Chondrocyte (in vitro differentiated cells): ENCODE results near the gene OSTF1. TPM values are rescaled to one million over a fixed set of nuclear protein-coding genes. Genes with fewer than 3 reads are reported as not detected.

Experiments used
- DNase-seq: peaks from one replicate; pipeline ENCODE4 v3.0.0; 2021; ENCODE audit warnings: mixed read lengths, low spot score
- H3K27ac Mint-ChIP-seq: one replicate; pipeline ENCODE4 v1.8.0; 2021; ENCODE audit warnings: mild to moderate bottlenecking, moderate library complexity, mixed read lengths; ENCODE audit not compliant: unreplicated experiment
- H3K27me3 Mint-ChIP-seq: 2 replicates; pipeline ENCODE4 v1.8.0; 2021; ENCODE audit warnings: low read depth, mixed read lengths
- H3K36me3 Mint-ChIP-seq: 2 replicates; pipeline ENCODE4 v1.8.0; 2021; ENCODE audit warnings: low read depth, mixed read lengths
- H3K4me1 Mint-ChIP-seq: 2 replicates; pipeline ENCODE4 v1.8.0; 2021; ENCODE audit warnings: low read depth, mild to moderate bottlenecking, mixed read lengths
- H3K4me3 Mint-ChIP-seq: one replicate; pipeline ENCODE4 v1.8.0; 2021; ENCODE audit warnings: mild to moderate bottlenecking, moderate library complexity, mixed read lengths; ENCODE audit not compliant: unreplicated experiment
- H3K9me3 Mint-ChIP-seq: 2 replicates; pipeline ENCODE4 v1.8.0; 2021; ENCODE audit warnings: low read depth, mixed read lengths
- CTCF ChIP-seq: fragments of 200-600 bp; sonication (generic); IDR thresholded peaks from 2 replicates; pipeline ENCODE4 v1.5.0; 2021; ENCODE audit warnings: antibody characterized with exemption, mild to moderate bottlenecking, moderate library complexity
- total RNA-seq: library from RNA; stranded (reverse); gene quantifications from 3 replicates; pipeline ENCODE4 v1.2.1, GENCODE V29; 2021

OSTF1 gene
- total RNA-seq, 1 donor from 2014 or later: 30.8 TPM

GRCh38 chr9:75071530-75072122, 16.7 kb upstream of the OSTF1 start:
- Mint-ChIP-seq H3K4me3 (no peak overlapping the region), H3K27me3 (no peaks in the 10 kb centered on the region), H3K4me1 (no peaks in the 10 kb centered on the region), H3K27ac (no peak overlapping the region), H3K9me3 (no peaks in the 10 kb centered on the region), H3K36me3 (peaks cover 6% of the 10 kb centered on the region)
- TF ChIP-seq CTCF: no peak
- DNase-seq: no peak

GRCh38 chr9:75072895-75073294, 15.4 kb upstream of the OSTF1 start:
- Mint-ChIP-seq H3K36me3 (peaks cover 4% of the 10 kb centered on the region), H3K27me3 (no peaks in the 10 kb centered on the region), H3K4me3 (no peak overlapping the region), H3K4me1 (peaks cover 2% of the 10 kb centered on the region), H3K9me3 (no peaks in the 10 kb centered on the region), H3K27ac (no peak overlapping the region)
- no peak for DNase-seq
- no peak for TF ChIP-seq CTCF

- no peak for DNase-seq
- peaks cover 3% of the 10 kb centered on the region for H3K36me3 Mint-ChIP-seq
- peaks cover 16% of the 10 kb centered on the region for H3K4me1 Mint-ChIP-seq
- H3K9me3 Mint-ChIP-seq: no peaks in the 10 kb centered on the region
- H3K27me3 Mint-ChIP-seq: no peaks in the 10 kb centered on the region
- TF ChIP-seq CTCF: no peak
- no peak overlapping the region for H3K27ac Mint-ChIP-seq
- no peak overlapping the region for H3K4me3 Mint-ChIP-seq
Measured at GRCh38 chr9:75081632-75082031, 6.7 kb upstream of the OSTF1 start.

GRCh38 chr9:75083188-75083970, 4.9 kb upstream of the OSTF1 start:
- peaks cover 21% of the 10 kb centered on the region for H3K4me1 Mint-ChIP-seq
- no peak for TF ChIP-seq CTCF
- no peak for DNase-seq
- H3K27me3 Mint-ChIP-seq: no peaks in the 10 kb centered on the region
- H3K27ac Mint-ChIP-seq: no peak overlapping the region
- H3K9me3 Mint-ChIP-seq: no peaks in the 10 kb centered on the region
- peaks cover 3% of the 10 kb centered on the region for H3K36me3 Mint-ChIP-seq
- no peak overlapping the region for H3K4me3 Mint-ChIP-seq

- H3K36me3 Mint-ChIP-seq: peaks cover 3% of the 10 kb centered on the region
- TF ChIP-seq CTCF: no peak
- H3K27ac Mint-ChIP-seq: no peak overlapping the region
Measured at GRCh38 chr9:75084081-75084672, 4.1 kb upstream of the OSTF1 start.

More at GRCh38 chr9:75084081-75084672, 4.1 kb upstream of the OSTF1 start:
- H3K4me3 Mint-ChIP-seq: no peak overlapping the region
- H3K27me3 Mint-ChIP-seq: no peaks in the 10 kb centered on the region
- H3K4me1 Mint-ChIP-seq: peaks cover 24% of the 10 kb centered on the region
- DNase-seq: no peak
- H3K9me3 Mint-ChIP-seq: no peaks in the 10 kb centered on the region
